Ramos (cell line): ENCODE measurements around the gene HOXB7.

ENCODE experiments used
- in situ Hi-C: fragments of 300-500 bp; cut with MboI; formaldehyde crosslinking; loops from one replicate; pipeline ENCODE4 v1.14.3; 2022; ENCODE audit warnings: low sequenced_read_pairs; ENCODE audit not compliant: unreplicated experiment

Gene HOXB7

GRCh38 chr17:48587276-48588073 lies 23.3 kb downstream of the HOXB7 start:
- in situ Hi-C loops = no loop called here

- in situ Hi-C loops = no loop called here
These were observed 24.2 kb downstream of the HOXB7 start for GRCh38 chr17:48586355-48587258.

- in situ Hi-C loops = no loop called here
These were observed 26.5 kb downstream of the HOXB7 start for GRCh38 chr17:48584223-48584741.

- in situ Hi-C loops = no loop called here
These were observed 27.1 kb downstream of the HOXB7 start for GRCh38 chr17:48583708-48584222.

- in situ Hi-C loops = no loop called here
These were observed 28.1 kb downstream of the HOXB7 start for GRCh38 chr17:48582750-48583069.

- in situ Hi-C loops = no loop called here
These were observed 30.9 kb downstream of the HOXB7 start for GRCh38 chr17:48579760-48580554.

- in situ Hi-C loops = no loop called here
These were observed 31.4 kb downstream of the HOXB7 start for GRCh38 chr17:48579471-48579759.

GRCh38 chr17:48578616-48579470 lies 32.0 kb downstream of the HOXB7 start:
- in situ Hi-C loops = no loop called here

- in situ Hi-C loops = no loop called here
These were observed 32.7 kb downstream of the HOXB7 start, which contains the start of gene HOXB4 for GRCh38 chr17:48577946-48578615. HOXB4 (minus strand) TSS chr17:48578350; CDS start chr17:48578319, 31 bp downstream.

- in situ Hi-C loops = no loop called here
These were observed 33.4 kb downstream of the HOXB7 start for GRCh38 chr17:48577330-48577945.

- in situ Hi-C loops = no loop called here
These were observed 34.1 kb downstream of the HOXB7 start for GRCh38 chr17:48576479-48577309.

GRCh38 chr17:48575673-48576478 lies 34.9 kb downstream of the HOXB7 start:
- in situ Hi-C loops = no loop called here

GRCh38 chr17:48575066-48575582 lies 35.7 kb downstream of the HOXB7 start:
- in situ Hi-C loops = no loop called here

GRCh38 chr17:48574505-48575065 lies 36.2 kb downstream of the HOXB7 start:
- in situ Hi-C loops = no loop called here

GRCh38 chr17:48571826-48572417 lies 38.9 kb downstream of the HOXB7 start:
- in situ Hi-C loops = no loop called here
